Right lobe of liver (tissue), 4 donors: ENCODE data around the gene CERK.

Experiments
- CTCF ChIP-seq, 4 donors: fragments of 200-600 bp in 3 of 4; fragments of 450-650 bp in 1 of 4; IDR thresholded peaks; one replicate each; pipeline versions ENCODE4 v1.5.1 to v1.8.0; 2016 to 2022; ENCODE audit warnings: antibody characterized with exemption in 4 of 4, mild to moderate bottlenecking in 2 of 4
- POLR2A ChIP-seq: fragments of 450-650 bp; IDR thresholded peaks from one replicate; pipeline ENCODE4 v1.6.1; 2017; ENCODE audit warnings: antibody characterized with exemption, mild to moderate bottlenecking
- donor health status: DM: no; HTN: no; CAD: no.
- donor health status: DM: no; HTN: no; CAD: no.
- donor health status: DM: no; HTN: yes; CAD: no.

DNA sequence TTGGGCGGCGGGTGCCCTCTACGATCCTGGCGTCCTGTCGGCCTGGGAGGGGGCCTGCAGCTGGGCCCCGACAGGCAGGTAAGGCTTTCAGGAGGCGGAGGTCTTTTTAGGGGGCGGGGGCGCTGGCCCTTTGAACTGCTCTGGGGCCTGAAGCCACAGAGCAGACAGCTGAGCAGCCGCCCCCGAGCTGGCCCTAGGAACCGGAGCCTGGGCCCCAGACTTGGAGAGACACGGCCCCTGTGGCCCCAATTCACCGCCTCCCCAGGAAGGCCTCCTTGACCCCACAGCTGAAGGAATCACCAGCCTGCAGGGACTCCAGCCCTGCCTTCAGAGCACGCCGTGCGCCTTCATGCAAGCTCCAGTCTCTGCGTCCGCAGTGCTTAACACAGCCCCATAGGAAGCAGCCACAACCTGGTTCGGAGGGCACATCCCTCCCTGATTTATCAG is 618 bp upstream of the CERK start:
- no peak for TF ChIP-seq CTCF (IDR thresholded peaks at IDR 0.05)
- TF ChIP-seq POLR2A, result no peak
